AG04450 (cell line): ENCODE data around the gene CCDC24. TPM values are rescaled to one million over a fixed set of nuclear protein-coding genes. Genes with fewer than 3 reads are reported as not detected.

Source experiments
- CTCF ChIA-PET: fragments of 300-600, 350-600 bp; formaldehyde crosslinking; extraction: SDS; loops from one replicate; lab custom pipeline; 2022; ENCODE audit warnings: antibody characterized with exemption, inconsistent platforms; lab: Charles Lee
- POLR2A ChIA-PET: fragments of 350-600 bp; formaldehyde crosslinking; extraction: SDS; loops from one replicate; lab custom pipeline; 2021; ENCODE audit warnings: antibody characterized with exemption, inconsistent platforms; lab: Yijun Ruan, JAX
- DNase-seq: peaks from one replicate; pipeline ENCODE4 v3.0.0-alpha.2; 2011; ENCODE audit warnings: low read depth, low spot score
- H3K27ac ChIP-seq: one replicate; pipeline ENCODE4 v1.5.1; 2012; ENCODE audit warnings: low read depth, low read length, control low read depth
- H3K27me3 ChIP-seq: one replicate; pipeline ENCODE4 v1.6.0; 2012; ENCODE audit warnings: low read length; ENCODE audit not compliant: control insufficient read depth, insufficient read depth
- H3K4me3 ChIP-seq: 2 replicates; pipeline ENCODE4 v1.5.1; 2011; ENCODE audit warnings: mild to moderate bottlenecking, low read depth, low read length, control low read depth
- H3K9me3 ChIP-seq: 2 replicates; pipeline ENCODE4 v1.5.1; 2012; ENCODE audit warnings: low read length; ENCODE audit not compliant: control insufficient read depth, insufficient read depth
- CTCF ChIP-seq: IDR thresholded peaks from 2 replicates; pipeline ENCODE4 v1.5.1; 2011; ENCODE audit warnings: low read depth, low read length, control low read depth, inconsistent platforms
- polyA minus RNA-seq: library from RNA; depleted of rRNA, polyadenylated mRNA; stranded (reverse); fragments of >200 nt; gene quantifications from 2 replicates; pipeline ENCODE4 v1.2.3, GENCODE V29; 2011; rRNA and poly(A)+ RNA removed
- polyA plus RNA-seq: library from polyadenylated mRNA; depleted of rRNA; stranded (reverse); fragments of >200 nt; gene quantifications from 2 replicates; pipeline ENCODE4 v1.2.3, GENCODE V29; 2011; rRNA removed

Gene CCDC24
- polyA plus RNA-seq (1.1 and 1.6 TPM in 2 replicates), polyA minus RNA-seq (0.92 and 1.0 TPM in 2 replicates)

GRCh38 chr1:43991476-43992231 lies at the start of gene CCDC24:
CCDC24 (plus strand) TSS chr1:43991599; CDS start chr1:43991879, 280 bp downstream.
- ChIA-PET POLR2A (interaction anchor here (0.7 to 1.3 kb wide), 2 partner anchors 17 to 229 kb away, joined by 3 to 4 read pairs; partner anchors contain the start of gene ATP6V0B), CTCF (interaction anchor here (1.5 to 2.9 kb wide), 3 partner anchors 14 to 56 kb away, joined by 5 to 23 read pairs (median 8); no protein-coding TSS in a partner anchor)
- peak within 1 kb of the TSS; percentile 75 for H3K4me3 ChIP-seq
- H3K9me3 ChIP-seq, result no peaks in the 10 kb centered on the region
- H3K27ac ChIP-seq, result peak within 1 kb of the TSS; percentile 31
- TF ChIP-seq CTCF, result no peak
- DNase-seq, result peak; percentile 24
- H3K27me3 ChIP-seq, result no peaks in the 10 kb centered on the region

GRCh38 chr1:43942411-43942810 lies 49.0 kb upstream of the CCDC24 start:
- H3K27me3 ChIP-seq, result no peaks in the 10 kb centered on the region
- POLR2A ChIA-PET, result no interaction called here
- CTCF ChIA-PET, result interaction anchor here (1.5 to 7.5 kb wide), 2 partner anchors 8 to 179 kb away, joined by 8 to 80 read pairs; partner anchors contain the start of gene ARTN
- H3K9me3 ChIP-seq, result no peaks in the 10 kb centered on the region; the same call in 1 of the 2 replicates
- TF ChIP-seq CTCF, result no peak
- no peak overlapping the region for H3K4me3 ChIP-seq
- H3K27ac ChIP-seq, result no peak overlapping the region
- no peak for DNase-seq

GRCh38 chr1:43944860-43945259 lies 46.5 kb upstream of the CCDC24 start:
- Histone ChIP-seq H3K9me3 (no peaks in the 10 kb centered on the region; the same call in 1 of the 2 replicates), H3K27ac (no peak overlapping the region), H3K4me3 (no peak overlapping the region), H3K27me3 (no peaks in the 10 kb centered on the region)
- POLR2A ChIA-PET, result interaction anchor here (1.3 kb wide), 1 partner anchor 10 kb away, joined by 5 read pairs; no protein-coding TSS in a partner anchor
- DNase-seq, result no peak
- no peak for TF ChIP-seq CTCF
- CTCF ChIA-PET, result interaction anchor here (1.0 to 7.5 kb wide), 3 partner anchors 11 to 181 kb away, joined by 6 to 80 read pairs (median 27); partner anchors contain the start of gene ARTN

- H3K4me3 ChIP-seq, result peak overlapping the region; percentile 91
- no peaks in the 10 kb centered on the region; the same call in 1 of the 2 replicates for H3K9me3 ChIP-seq
- ChIA-PET POLR2A (interaction anchor here (0.6 to 1.6 kb wide), 4 partner anchors 11 to 296 kb away, joined by 3 to 5 read pairs (median 4); partner anchors contain the start of genes ATP6V0B and KDM4A), CTCF (interaction anchor here (0.6 to 7.5 kb wide), 7 partner anchors 9 to 182 kb away, joined by 3 to 80 read pairs (median 7); partner anchors contain the start of genes ARTN and DPH2)
- DNase-seq, result no peak
- no peak overlapping the region for H3K27ac ChIP-seq
- TF ChIP-seq CTCF, result no peak
- H3K27me3 ChIP-seq, result no peaks in the 10 kb centered on the region
Observed at GRCh38 chr1:43945674-43946235, 45.6 kb upstream of the CCDC24 start.
